Inflammatory macrophage treated with lipopolysaccharide for 4 hours (primary cell): ENCODE data around the gene PABPC1L.
A peak's percentile ranks its signal among the peaks of the same experiment; 100 is the strongest.

ENCODE experiments used
- DNase-seq: peaks from one replicate; pipeline ENCODE4 v3.0.0-alpha.2; 2020

PABPC1L gene

GRCh38 chr20:44901974-44902373 is 7.9 kb upstream of the PABPC1L start:
- DNase-seq, result peak; percentile 17

GRCh38 chr20:44904377-44904776 is 5.5 kb upstream of the PABPC1L start:
- DNase-seq, result no peak

GRCh38 chr20:44908987-44909871 is 631 bp upstream of the PABPC1L start:
- DNase-seq, result no peak

GRCh38 chr20:44910690-44911262 is 916 bp downstream of the PABPC1L start:
- no peak for DNase-seq

- DNase-seq, result peak; percentile 52
These were observed 1.5 kb downstream of the PABPC1L start for GRCh38 chr20:44911264-44911921.

- no peak for DNase-seq
These were observed 2.3 kb downstream of the PABPC1L start for GRCh38 chr20:44912189-44912588.

GRCh38 chr20:44914924-44915323 is 5.1 kb downstream of the PABPC1L start:
- no peak for DNase-seq

GRCh38 chr20:44916586-44916985 is 6.7 kb downstream of the PABPC1L start:
- no peak for DNase-seq

- no peak for DNase-seq
These were observed 7.5 kb downstream of the PABPC1L start for GRCh38 chr20:44917399-44917798.

- no peak for DNase-seq
These were observed 8.5 kb downstream of the PABPC1L start for GRCh38 chr20:44918342-44918741.

GRCh38 chr20:44918761-44919160 is 8.9 kb downstream of the PABPC1L start:
- no peak for DNase-seq

GRCh38 chr20:44921447-44921846 is 11.6 kb downstream of the PABPC1L start:
- DNase-seq, result no peak

- DNase-seq, result no peak
These were observed 14.7 kb downstream of the PABPC1L start for GRCh38 chr20:44924541-44924940.

- no peak for DNase-seq
These were observed 18.7 kb downstream of the PABPC1L start for GRCh38 chr20:44928595-44928994.

GRCh38 chr20:44930517-44931168 is 20.8 kb downstream of the PABPC1L start:
- DNase-seq, result no peak

GRCh38 chr20:44931911-44932310 is 22.1 kb downstream of the PABPC1L start:
- no peak for DNase-seq

GRCh38 chr20:44932916-44933315 is 23.1 kb downstream of the PABPC1L start:
- DNase-seq, result no peak

GRCh38 chr20:44936510-44936909 is 26.6 kb downstream of the PABPC1L start:
- DNase-seq, result no peak

GRCh38 chr20:44938637-44939036 is 28.8 kb downstream of the PABPC1L start:
- DNase-seq, result no peak

- DNase-seq, result no peak
These were observed 31.3 kb downstream of the PABPC1L start for GRCh38 chr20:44941120-44941691.

GRCh38 chr20:44942264-44942973 is 32.6 kb downstream of the PABPC1L start:
- DNase-seq, result no peak

GRCh38 chr20:44943828-44944227 is 34.0 kb downstream of the PABPC1L start:
- DNase-seq, result no peak
